IMR-90 (cell line): ENCODE results near the gene PDCD11. TPM values are rescaled to one million over a fixed set of nuclear protein-coding genes. Genes with fewer than 3 reads are reported as not detected.

Experiments
- ATAC-seq: fragments of 200-7000 bp; cut with Tn5 transposase; 2 replicates; pipeline ENCODE4 v1.9.1; 2020; ENCODE audit warnings: low read depth, mild to moderate bottlenecking, moderate library complexity
- BruUV-seq: library from RNA; stranded (reverse); fragments of 400-500 nt; replicated peaks from 2 replicates; lab custom pipeline; 2021; lab: Mats Ljungman, UMichigan
- CTCF ChIA-PET: fragments of 300-600 bp; formaldehyde crosslinking; extraction: SDS; loops from one replicate; lab custom pipeline; 2021; ENCODE audit warnings: antibody characterized with exemption; lab: Yijun Ruan, JAX
- POLR2A ChIA-PET: fragments of 300-600 bp; sonication (Branson Sonifier 250); formaldehyde crosslinking; loops from one replicate; lab custom pipeline; 2022; ENCODE audit warnings: antibody characterized with exemption; ENCODE audit not compliant: unreplicated experiment; lab: Charles Lee
- DNase-seq: peaks from one replicate; pipeline ENCODE4 v3.0.0; 2013
- H2AFZ ChIP-seq: replicated peaks from 2 replicates; pipeline ENCODE3; 2013; ENCODE audit warnings: low read length, mild to moderate bottlenecking; ENCODE audit not compliant: poor library complexity
- H2AK5ac ChIP-seq: 2 replicates; pipeline ENCODE4 v1.6.1; 2013; ENCODE audit warnings: low read depth, low read length, inconsistent platforms
- H2AK9ac ChIP-seq: replicated peaks from 2 replicates; pipeline ENCODE3; 2013; ENCODE audit warnings: mild to moderate bottlenecking, low read depth, low read length, moderate library complexity; ENCODE audit not compliant: poor library complexity
- H2BK120ac ChIP-seq: 2 replicates; pipeline ENCODE4 v1.6.1; 2013; ENCODE audit warnings: low read depth, low read length, inconsistent platforms
- H2BK15ac ChIP-seq: 3 replicates; pipeline ENCODE4 v1.6.1; 2013; ENCODE audit warnings: low read depth, low read length, inconsistent platforms
- H2BK20ac ChIP-seq: 2 replicates; pipeline ENCODE4 v1.6.1; 2013; ENCODE audit warnings: low read depth, mild to moderate bottlenecking, inconsistent platforms, low read length, moderate library complexity
- H2BK5ac ChIP-seq: 2 replicates; pipeline ENCODE4 v1.6.1; 2013; ENCODE audit warnings: mild to moderate bottlenecking, low read depth, low read length, inconsistent platforms; ENCODE audit not compliant: poor library complexity, severe bottlenecking
- H3K14ac ChIP-seq: replicated peaks from 2 replicates; pipeline ENCODE4 v1.6.1; 2013; ENCODE audit warnings: low read depth, low read length, inconsistent platforms
- H3K18ac ChIP-seq: 2 replicates; pipeline ENCODE4 v1.6.1; 2013; ENCODE audit warnings: low read depth, low read length, control low read depth
- H3K23ac ChIP-seq: 2 replicates; pipeline ENCODE4 v1.6.1; 2013; ENCODE audit warnings: low read depth, low read length, inconsistent platforms
- H3K27ac ChIP-seq: 2 replicates; pipeline ENCODE4 v1.5.1; 2013; ENCODE audit warnings: mild to moderate bottlenecking, control low read depth, low read length; ENCODE audit not compliant: insufficient read depth
- H3K27me3 ChIP-seq: 2 replicates; pipeline ENCODE4 v1.6.1; 2013; ENCODE audit warnings: low read length; ENCODE audit not compliant: control insufficient read depth, insufficient read depth
- H3K36me3 ChIP-seq: 2 replicates; pipeline ENCODE4 v1.6.1; 2013; ENCODE audit warnings: low read length, mixed read lengths; ENCODE audit not compliant: control insufficient read depth, insufficient read depth
- H3K4ac ChIP-seq: 2 replicates; pipeline ENCODE4 v1.6.1; 2013; ENCODE audit warnings: low read depth, low read length, inconsistent platforms
- H3K4me1 ChIP-seq: 2 replicates; pipeline ENCODE4 v1.6.1; 2013; ENCODE audit warnings: low read length, mixed read lengths; ENCODE audit not compliant: control insufficient read depth, insufficient read depth
- H3K4me2 ChIP-seq: 2 replicates; pipeline ENCODE4 v1.6.1; 2013; ENCODE audit warnings: low read depth, mild to moderate bottlenecking, control low read depth, low read length, moderate library complexity
- H3K4me3 ChIP-seq: 2 replicates; pipeline ENCODE4 v1.5.1; 2013; ENCODE audit warnings: low read depth, mild to moderate bottlenecking, control low read depth, low read length, moderate library complexity; ENCODE audit not compliant: insufficient read depth
- H3K56ac ChIP-seq: 2 replicates; pipeline ENCODE4 v1.6.1; 2013; ENCODE audit warnings: low read length, inconsistent platforms; ENCODE audit not compliant: insufficient read depth; ENCODE audit errors: extremely low read depth
- H3K79me1 ChIP-seq, 2 experiments: 2 replicates each; pipeline ENCODE4 v1.6.1; 2013; ENCODE audit warnings: low read length in 2 of 2, inconsistent platforms in 1 of 2, low read depth in 1 of 2
- H3K9ac ChIP-seq: 2 replicates; pipeline ENCODE4 v1.6.1; 2013; ENCODE audit warnings: low read depth, low read length, control low read depth
- H3K9me1 ChIP-seq: 2 replicates; pipeline ENCODE4 v1.6.1; 2013; ENCODE audit warnings: low read length, inconsistent platforms; ENCODE audit not compliant: insufficient read depth
- H3K9me3 ChIP-seq: 2 replicates; pipeline ENCODE4 v1.6.1; 2013; ENCODE audit warnings: low read length; ENCODE audit not compliant: control insufficient read depth, insufficient read depth
- H4K20me1 ChIP-seq: 2 replicates; pipeline ENCODE4 v1.6.1; 2013; ENCODE audit warnings: low read length, inconsistent platforms; ENCODE audit not compliant: insufficient read depth
- H4K5ac ChIP-seq: 2 replicates; pipeline ENCODE4 v1.6.1; 2013; ENCODE audit warnings: mild to moderate bottlenecking, low read depth, low read length, control low read depth
- H4K8ac ChIP-seq, 2 experiments: 2 replicates each; pipeline ENCODE4 v1.6.1; 2013; ENCODE audit warnings: low read depth in 2 of 2, low read length in 2 of 2, control low read depth in 1 of 2, inconsistent platforms in 1 of 2
- H4K91ac ChIP-seq: 2 replicates; pipeline ENCODE4 v1.6.1; 2013; ENCODE audit warnings: low read depth, low read length, inconsistent platforms; ENCODE audit not compliant: insufficient read depth
- BHLHE40 ChIP-seq: fragments of 150-350 bp; IDR thresholded peaks from 2 replicates; pipeline ENCODE4 v1.6.1; 2016; ENCODE audit warnings: mild to moderate bottlenecking, low read depth, low read length
- CEBPB ChIP-seq: IDR thresholded peaks from 2 replicates; pipeline ENCODE4 v1.6.1; 2012; ENCODE audit warnings: low read depth, low read length, improper control_type of control experiment
- CHD1 ChIP-seq: IDR thresholded peaks from 2 replicates; pipeline ENCODE4 v1.6.1; 2012; ENCODE audit warnings: low read depth, low read length, improper control_type of control experiment
- CTCF ChIP-seq: conservative IDR thresholded peaks from 2 replicates; pipeline ENCODE4 v1.5.1; 2012; ENCODE audit warnings: mild to moderate bottlenecking, low read depth, low read length, improper control_type of control experiment
- MAZ ChIP-seq: IDR thresholded peaks from 2 replicates; pipeline ENCODE4 v1.6.1; 2012; ENCODE audit warnings: low read depth, mild to moderate bottlenecking, low read length, improper control_type of control experiment, moderate library complexity, borderline replicate concordance
- MXI1 ChIP-seq: IDR thresholded peaks from 2 replicates; pipeline ENCODE4 v1.6.1; 2012; ENCODE audit warnings: low read depth, mild to moderate bottlenecking, low read length, moderate library complexity, borderline replicate concordance
- POLR2A ChIP-seq: IDR thresholded peaks from 2 replicates; pipeline ENCODE4 v1.6.1; 2012; ENCODE audit warnings: mild to moderate bottlenecking, low read depth, low read length
- RCOR1 ChIP-seq: IDR thresholded peaks from 2 replicates; pipeline ENCODE4 v1.6.1; 2012; ENCODE audit warnings: mild to moderate bottlenecking, low read length, improper control_type of control experiment; ENCODE audit not compliant: insufficient replicate concordance
- USF2 ChIP-seq: fragments of 150-350 bp; IDR thresholded peaks from 2 replicates; pipeline ENCODE4 v1.6.1; 2017; ENCODE audit warnings: mild to moderate bottlenecking, antibody characterized with exemption, low read length, low read depth
- WGBS, 2 experiments: methylation state at CpG; one replicate each; pipeline versions ENCODE4 v1.1.5 to v1.1.7; 2013; ENCODE audit warnings: missing lambda C conversion rate in 2 of 2; ENCODE audit not compliant: insufficient read length in 1 of 2; ENCODE audit errors: extremely low coverage in 2 of 2; 5-methylcytosine and 5-hydroxymethylcytosine counted together
- dilution Hi-C: fragments of 300-500 bp; cut with HindIII; formaldehyde crosslinking; loops from one replicate; pipeline ENCODE4 v1.14.3; 2018; ENCODE audit warnings: low sequenced_read_pairs; ENCODE audit not compliant: unreplicated experiment
- in situ Hi-C: fragments of 300-500 bp; cut with MboI; formaldehyde crosslinking; loops from 3 replicates; pipeline ENCODE4 v1.14.3; 2019; ENCODE audit warnings: low sequenced_read_pairs, inconsistent platforms, mixed read lengths
- intact Hi-C: fragments of 100-400 bp; cut with micrococcal nuclease; formaldehyde crosslinking; loops from 2 replicates; pipeline ENCODE4 v1.10.0; 2022
- polyA plus RNA-seq, 3 experiments: library from polyadenylated mRNA; depleted of rRNA; stranded (reverse); fragments of >200 nt; gene quantifications; 2 replicates each; pipeline ENCODE4 v1.2.3, GENCODE V29; 2012; ENCODE audit warnings: low replicate concordance in 1 of 3
- total RNA-seq: library from RNA; depleted of rRNA; stranded (reverse); fragments of >200 nt; gene quantifications from 2 replicates; pipeline ENCODE4 v1.2.3, GENCODE V29; 2012

Gene PDCD11
- total and polyA plus RNA-seq, 2 of the 4 experiments (the other 2 are of a cell fraction), result 20.4 to 56.8 TPM

- Histone ChIP-seq H3K23ac (peak within 1 kb of the TSS; percentile 74; the same call in 1 of the 2 replicates), H2AFZ (peak within 1 kb of the TSS; percentile 99), H2AK5ac (no peak within 1 kb of the TSS), H4K20me1 (no peaks in the 10 kb centered on the region), H3K4me2 (peak within 1 kb of the TSS; percentile 95), H2AK9ac (peak within 1 kb of the TSS; percentile 80), H3K18ac (no peak within 1 kb of the TSS), H2BK5ac (peak within 1 kb of the TSS; percentile 80), H3K79me1 (peaks cover 3 to 26% of the 10 kb centered on the region in 2 experiments; a peak in 2 of 4 replicates), H3K4me1 (no peaks in the 10 kb centered on the region), H3K27ac (peak within 1 kb of the TSS; percentile 82), H3K9me1 (no peaks in the 10 kb centered on the region), H3K4ac (peak within 1 kb of the TSS; percentile 10), H3K9me3 (no peaks in the 10 kb centered on the region), H3K27me3 (no peaks in the 10 kb centered on the region), H3K9ac (peak within 1 kb of the TSS; percentile 84), H2BK120ac (no peak within 1 kb of the TSS), H4K5ac (peak within 1 kb of the TSS; percentile 37), H4K91ac (peak within 1 kb of the TSS; percentile 31), H3K14ac (0 out of 2 replicates have a peak within 1 kb of the TSS, but pooled peaks have one; percentile 39), H2BK15ac (no peak within 1 kb of the TSS), H4K8ac (peak within 1 kb of the TSS; percentile 91), H3K56ac (no peak within 1 kb of the TSS), H2BK20ac (no peak within 1 kb of the TSS), H3K4me3 (peak within 1 kb of the TSS; percentile 88), H3K36me3 (no peaks in the 10 kb centered on the region)
- CTCF ChIA-PET, result no interaction called here
- dilution Hi-C loops (no loop called here), intact Hi-C loops (no loop called here), in situ Hi-C loops (no loop called here)
- no TSS peak for BruUV-seq
- WGBS, 2 experiments, result 0% methylated on average over 48 of the region's 81 CpGs; no CpG with 5 or more reads in 1 of the 2 experiments
- POLR2A ChIA-PET, result interaction anchor here (0.5 kb wide), 1 partner anchor 135 kb away, joined by 3 read pairs; no protein-coding TSS in a partner anchor
- DNase-seq (peak; percentile 96), ATAC-seq (peak; percentile 88)
- TF ChIP-seq CTCF (no peak), CHD1 (0 out of 2 replicates have a peak, but pooled peaks have one; percentile 71), RCOR1 (no peak), POLR2A (peak; percentile 59; the same call in 1 of the 2 replicates), BHLHE40 (no peak), CEBPB (peak; percentile 69), MXI1 (peak; percentile 82; the same call in 1 of the 2 replicates), USF2 (0 out of 2 replicates have a peak, but pooled peaks have one; percentile 30), MAZ (peak; percentile 84; the same call in 1 of the 2 replicates)
Observed at GRCh38 chr10:103367782-103368518, 28.5 kb upstream of the PDCD11 start, which contains the start of gene TAF5. Gene TAF5, plus strand, starts transcription at chr10:103367976. Its CDS starts 14 bp downstream, at chr10:103367990.
